Esophagus (tissue), 2 donors: Measurements from ENCODE around the gene RAB7A. TPM values are rescaled to one million over a fixed set of nuclear protein-coding genes. Genes with fewer than 3 reads are reported as not detected.

Experiments
- H3K27ac ChIP-seq, 2 donors: one replicate each; pipeline ENCODE4 v1.5.1; 2013; ENCODE audit warnings: low read depth in 2 of 2, mild to moderate bottlenecking in 2 of 2, inconsistent platforms in 1 of 2, low read length in 1 of 2, moderate library complexity in 1 of 2
- H3K27me3 ChIP-seq, 2 donors: one replicate each; pipeline ENCODE4 v1.6.1; 2013; ENCODE audit warnings: low read length in 2 of 2, control low read depth in 1 of 2, mild to moderate bottlenecking in 1 of 2; ENCODE audit not compliant: insufficient read depth in 2 of 2, control insufficient read depth in 1 of 2
- H3K36me3 ChIP-seq, 2 donors: one replicate each; pipeline ENCODE4 v1.6.1; 2013; ENCODE audit warnings: low read length in 1 of 2; ENCODE audit not compliant: control insufficient read depth in 2 of 2, insufficient read depth in 2 of 2
- H3K4me1 ChIP-seq, 2 donors: one replicate each; pipeline ENCODE4 v1.6.1; 2013; ENCODE audit warnings: low read length in 1 of 2; ENCODE audit not compliant: control insufficient read depth in 2 of 2, insufficient read depth in 2 of 2
- H3K4me3 ChIP-seq, 2 donors: one replicate each; pipeline ENCODE4 v1.5.1; 2013; ENCODE audit warnings: low read length in 2 of 2, mild to moderate bottlenecking in 2 of 2, low read depth in 1 of 2, moderate library complexity in 1 of 2
- H3K9me3 ChIP-seq, 2 donors: one replicate each; pipeline ENCODE4 v1.6.1; 2013; ENCODE audit warnings: mild to moderate bottlenecking in 2 of 2, low read depth in 1 of 2, low read length in 1 of 2, moderate library complexity in 1 of 2; ENCODE audit not compliant: control insufficient read depth in 2 of 2, insufficient read depth in 1 of 2
- WGBS, 2 donors: extraction: QIAGEN DNeasy Blood & Tissue Kit; methylation state at CpG; one replicate each; pipeline ENCODE4 v1.1.7; 2013; 5-methylcytosine and 5-hydroxymethylcytosine counted together
- polyA plus RNA-seq, 2 donors: library from polyadenylated mRNA; stranded (reverse); fragments of 200-250 nt; gene quantifications; one replicate each; pipeline ENCODE4 v1.2.3, GENCODE V29; 2013
- donor health status: healthy with polysubstance abuse.
- donor health status: Bipolar disorder and iron deficiency.

RAB7A gene
- polyA plus RNA-seq, 2 donors = 132 to 137 TPM

DNA sequence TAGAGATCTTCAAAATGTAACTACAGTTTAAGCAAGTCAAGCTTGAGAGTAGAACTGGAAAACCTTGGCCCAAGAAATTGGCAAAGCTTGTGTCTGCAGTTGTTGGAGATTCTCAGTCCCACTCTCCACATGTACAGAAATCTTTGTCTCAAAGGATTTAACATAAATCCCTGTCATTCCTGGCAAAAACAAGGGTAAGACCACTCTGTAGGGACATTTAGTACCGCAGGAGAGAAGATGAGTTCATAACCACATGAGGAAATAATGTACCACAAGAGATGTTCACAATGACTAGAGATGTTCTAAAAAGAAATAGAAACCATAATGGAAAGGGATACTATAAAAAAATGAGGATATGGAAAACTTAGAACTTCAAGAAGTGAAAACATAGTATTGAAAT lies 73.7 kb downstream of the RAB7A start:
- Histone ChIP-seq H3K36me3 (peaks cover 8 to 12% of the 10 kb centered on the region in 2 donors), H3K27ac (no peak overlapping the region), H3K4me1 (no peaks in the 10 kb centered on the region), H3K9me3 (no peaks in the 10 kb centered on the region), H3K4me3 (no peak overlapping the region), H3K27me3 (no peaks in the 10 kb centered on the region)
- 86 to 89% methylated on average over 1 of the region's 1 CpG for WGBS, 2 donors

DNA sequence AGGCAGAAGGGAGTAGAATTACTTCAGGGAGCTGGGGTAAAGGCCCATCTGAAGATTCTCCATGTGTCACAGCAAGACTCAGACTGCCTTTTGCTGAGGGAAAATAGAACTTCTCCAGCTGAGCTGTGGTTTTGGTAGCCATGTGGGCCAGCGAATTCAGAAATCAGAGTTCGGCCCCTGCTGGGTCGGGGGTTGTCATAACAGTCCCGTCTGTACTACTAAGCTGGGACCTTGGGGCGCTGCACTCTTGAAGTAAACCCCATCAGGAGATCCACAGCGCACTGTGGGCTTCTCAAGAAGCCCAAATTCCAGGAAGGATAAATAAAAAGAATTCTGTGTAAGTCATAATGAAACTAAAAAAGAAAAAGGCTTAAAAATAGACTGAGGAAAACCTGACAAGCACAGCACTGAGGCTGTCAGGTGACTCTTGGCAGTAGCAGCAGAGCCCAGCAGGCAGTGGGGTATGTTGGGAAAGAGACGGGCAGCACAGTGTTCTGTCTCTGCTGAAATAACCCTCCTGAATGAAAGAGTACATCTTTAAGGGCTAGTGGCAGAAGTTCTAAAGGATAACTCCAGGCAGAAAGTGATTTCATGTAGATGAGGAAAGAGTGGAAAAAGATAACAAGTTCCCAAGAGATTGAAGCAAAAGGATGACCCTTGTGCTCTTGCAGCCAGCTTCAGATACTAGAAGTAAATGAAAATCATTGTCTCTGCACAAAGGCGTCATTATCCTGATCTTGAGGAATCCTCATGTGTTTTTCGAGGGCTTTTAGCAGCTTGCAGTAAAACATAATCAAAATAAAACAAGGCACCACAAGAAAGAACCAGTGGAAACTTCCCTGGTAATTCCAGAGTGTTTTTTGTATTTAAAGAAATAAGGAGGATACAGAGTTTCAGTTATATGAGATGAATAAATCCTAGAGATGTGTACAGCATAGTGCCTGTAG lies 74.5 kb downstream of the RAB7A start:
- Histone ChIP-seq H3K4me3 (no peak overlapping the region), H3K4me1 (no peaks in the 10 kb centered on the region), H3K27me3 (no peaks in the 10 kb centered on the region), H3K36me3 (peaks cover 8 to 12% of the 10 kb centered on the region in 2 donors), H3K9me3 (no peaks in the 10 kb centered on the region), H3K27ac (peak overlapping the region in 1 of 2 donors; percentile 34)
- WGBS, 2 donors = 82 to 88% methylated on average over 9 of the region's 9 CpGs

DNA sequence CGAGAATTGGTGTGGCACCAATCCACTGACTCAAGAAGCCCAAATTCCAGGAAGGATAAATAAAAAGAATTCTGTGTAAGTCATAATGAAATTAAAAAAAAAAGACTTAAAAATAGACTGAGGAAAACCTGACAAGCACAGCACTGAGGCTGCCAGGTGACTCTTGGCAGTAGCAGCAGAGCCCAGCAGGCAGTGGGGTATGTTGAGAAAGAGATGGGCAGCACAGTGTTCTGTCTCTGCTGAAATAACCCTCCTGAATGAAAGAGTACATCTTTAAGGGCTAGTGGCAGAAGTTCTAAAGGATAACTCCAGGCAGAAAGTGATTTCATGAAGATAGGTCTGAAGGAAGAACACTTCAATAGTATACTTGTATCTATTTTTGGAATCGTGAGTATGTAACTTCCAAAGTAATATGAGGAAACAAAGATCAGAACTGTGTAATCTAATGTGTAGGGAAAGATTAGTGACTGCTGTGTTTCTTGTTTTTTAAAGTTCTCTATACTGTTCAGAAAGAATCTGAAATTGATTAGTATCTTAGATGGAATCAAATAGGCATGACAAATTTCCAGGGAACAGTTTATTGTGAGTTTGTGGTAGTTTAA lies 75.9 kb downstream of the RAB7A start:
- H3K9me3 ChIP-seq = no peaks in the 10 kb centered on the region
- no peak overlapping the region for H3K27ac ChIP-seq
- peaks cover 10 to 16% of the 10 kb centered on the region in 2 donors for H3K36me3 ChIP-seq
- no peaks in the 10 kb centered on the region for H3K4me1 ChIP-seq
- 61 to 69% methylated on average over 2 of the region's 2 CpGs for WGBS, 2 donors
- no peak overlapping the region for H3K4me3 ChIP-seq
- H3K27me3 ChIP-seq = no peaks in the 10 kb centered on the region

DNA sequence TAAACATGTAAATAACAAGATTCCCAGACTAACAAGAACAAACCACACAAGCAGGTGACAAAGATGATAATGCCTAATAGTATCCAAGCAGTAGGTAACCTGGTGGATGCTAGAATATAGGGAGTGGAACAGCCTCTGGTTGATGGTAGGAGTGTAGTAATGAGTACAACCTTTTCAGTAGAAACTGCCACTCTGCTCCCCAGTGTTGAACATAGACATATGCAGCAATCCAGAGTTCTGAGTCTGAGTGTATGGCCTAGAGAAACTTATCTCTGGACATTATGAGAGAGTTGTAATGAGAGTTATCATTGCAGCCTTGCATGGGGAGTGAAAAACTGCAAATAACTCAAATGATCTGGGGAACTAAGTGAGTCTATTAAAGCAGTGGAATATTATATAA lies 77.3 kb downstream of the RAB7A start:
- Histone ChIP-seq H3K4me1 (peaks cover 0 to 3% of the 10 kb centered on the region in 2 donors), H3K36me3 (peaks cover 14 to 17% of the 10 kb centered on the region in 2 donors), H3K27ac (no peak overlapping the region), H3K9me3 (no peaks in the 10 kb centered on the region), H3K4me3 (no peak overlapping the region), H3K27me3 (no peaks in the 10 kb centered on the region)

DNA sequence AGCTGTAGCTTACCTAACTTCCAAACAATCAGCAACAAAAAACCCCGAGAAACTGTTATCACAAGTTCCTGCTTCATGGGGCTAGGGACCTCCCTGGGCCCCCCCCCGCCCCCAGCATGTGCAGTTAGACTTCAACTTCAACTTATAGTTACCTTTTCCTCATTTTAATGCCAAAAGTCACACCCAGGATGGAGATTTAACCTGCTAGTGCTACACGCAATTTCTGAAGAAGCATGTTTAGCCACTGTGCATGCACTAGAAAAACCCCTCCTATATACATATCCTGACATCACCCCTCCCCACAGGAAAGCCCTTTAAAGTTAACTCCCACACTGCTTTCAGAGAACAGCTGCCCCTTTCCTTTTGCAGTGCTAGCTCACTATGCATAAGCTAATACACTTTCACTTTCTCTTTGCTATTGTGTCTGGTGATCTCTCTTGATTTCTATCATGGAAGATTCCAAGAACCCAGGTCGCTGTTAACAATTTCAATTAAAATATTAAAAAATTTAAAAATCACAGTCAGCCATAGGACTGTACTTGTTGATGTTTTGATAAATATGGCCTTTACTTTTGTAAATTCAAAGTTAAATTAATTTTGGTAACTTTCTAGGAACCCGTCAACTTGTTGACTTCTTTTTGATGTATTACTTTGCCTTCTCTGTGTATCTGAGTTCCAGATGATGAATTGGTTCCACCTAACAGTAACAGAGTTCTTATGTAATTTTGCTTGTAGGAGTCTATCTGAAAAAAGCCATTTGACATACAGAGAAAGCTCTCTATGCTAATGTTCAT lies 78.2 kb downstream of the RAB7A start:
- H3K9me3 ChIP-seq = no peaks in the 10 kb centered on the region
- H3K4me1 ChIP-seq = peaks cover 0 to 3% of the 10 kb centered on the region in 2 donors
- no peak overlapping the region for H3K4me3 ChIP-seq
- peaks cover 15 to 22% of the 10 kb centered on the region in 2 donors for H3K36me3 ChIP-seq
- no peaks in the 10 kb centered on the region for H3K27me3 ChIP-seq
- peak overlapping the region; percentile 29 to 40 for H3K27ac ChIP-seq
- 40 to 43% methylated on average over 5 of the region's 5 CpGs for WGBS, 2 donors

DNA sequence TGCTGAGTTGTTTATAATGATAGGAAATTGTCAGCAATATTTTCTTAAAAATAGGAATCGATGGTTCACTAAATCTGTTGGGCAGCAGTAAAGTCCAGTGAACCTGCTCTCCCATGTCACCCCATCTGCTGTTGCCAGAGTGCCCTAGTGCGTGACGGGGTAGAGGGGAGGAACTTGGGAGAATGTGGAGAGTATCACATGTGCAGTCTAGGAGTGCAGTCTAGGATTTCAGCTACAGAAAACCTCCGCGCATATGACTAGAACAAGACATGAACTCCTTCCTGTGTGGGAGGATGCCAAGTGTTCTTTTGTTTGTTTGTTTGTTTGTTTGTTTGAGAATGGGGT lies 78.8 kb downstream of the RAB7A start:
- H3K27me3 ChIP-seq = no peaks in the 10 kb centered on the region
- no peak overlapping the region for H3K27ac ChIP-seq
- H3K4me3 ChIP-seq = no peak overlapping the region
- 77 to 82% methylated on average over 5 of the region's 5 CpGs for WGBS, 2 donors
- H3K9me3 ChIP-seq = no peaks in the 10 kb centered on the region
- H3K4me1 ChIP-seq = peaks cover 0 to 3% of the 10 kb centered on the region in 2 donors
- peaks cover 14 to 20% of the 10 kb centered on the region in 2 donors for H3K36me3 ChIP-seq

DNA sequence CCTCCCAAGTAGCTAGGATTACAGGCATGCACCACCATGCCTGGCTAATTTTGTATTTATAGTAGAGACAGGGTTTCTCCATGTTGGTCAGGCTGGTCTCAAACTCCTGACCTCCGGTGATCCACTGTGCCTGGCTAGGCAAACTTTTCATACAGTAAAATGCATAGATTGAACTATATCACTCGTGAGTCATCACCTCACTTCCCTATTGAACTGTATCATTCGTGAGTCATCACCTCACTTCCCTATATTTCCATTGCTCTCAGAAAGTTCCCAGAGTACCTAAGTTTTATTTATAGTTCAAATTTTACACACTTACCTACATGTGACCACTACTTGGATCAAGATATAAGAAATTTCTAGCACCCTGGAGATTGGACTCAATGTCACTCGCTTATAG lies 79.8 kb downstream of the RAB7A start:
- H3K36me3 ChIP-seq = peaks cover 16 to 17% of the 10 kb centered on the region in 2 donors
- no peaks in the 10 kb centered on the region for H3K27me3 ChIP-seq
- no peak overlapping the region for H3K4me3 ChIP-seq
- peaks cover 0 to 3% of the 10 kb centered on the region in 2 donors for H3K4me1 ChIP-seq
- H3K27ac ChIP-seq = peak overlapping the region in 1 of 2 donors; percentile 59
- 64 to 68% methylated on average over 4 of the region's 4 CpGs for WGBS, 2 donors
- H3K9me3 ChIP-seq = no peaks in the 10 kb centered on the region

DNA sequence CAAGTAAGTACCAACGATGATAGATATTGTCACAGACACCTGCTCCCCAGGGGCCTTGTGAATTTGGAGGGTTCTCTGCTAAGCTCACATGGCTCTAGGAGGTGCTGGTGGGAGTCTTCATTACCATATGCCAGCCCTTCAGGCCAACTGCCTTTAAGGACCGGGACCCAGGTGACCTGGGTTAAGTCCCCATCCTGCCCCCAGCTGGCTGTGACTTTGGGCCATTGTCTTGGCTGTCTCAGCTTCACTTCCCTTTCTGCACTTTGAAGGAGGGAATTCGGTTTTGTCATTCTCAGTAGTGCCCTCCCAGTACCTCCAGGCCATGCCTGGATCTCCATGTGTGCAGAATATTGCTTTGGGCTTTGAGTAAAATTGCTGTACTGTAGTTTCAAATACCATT lies 80.6 kb downstream of the RAB7A start:
- peak overlapping the region in 1 of 2 donors; percentile 3 for H3K27ac ChIP-seq
- no peak overlapping the region for H3K4me3 ChIP-seq
- peaks cover 0 to 3% of the 10 kb centered on the region in 2 donors for H3K4me1 ChIP-seq
- no peaks in the 10 kb centered on the region for H3K9me3 ChIP-seq
- peaks cover 16 to 17% of the 10 kb centered on the region in 2 donors for H3K36me3 ChIP-seq
- no peaks in the 10 kb centered on the region for H3K27me3 ChIP-seq
- WGBS, 2 donors = 75 to 76% methylated on average over 3 of the region's 3 CpGs

DNA sequence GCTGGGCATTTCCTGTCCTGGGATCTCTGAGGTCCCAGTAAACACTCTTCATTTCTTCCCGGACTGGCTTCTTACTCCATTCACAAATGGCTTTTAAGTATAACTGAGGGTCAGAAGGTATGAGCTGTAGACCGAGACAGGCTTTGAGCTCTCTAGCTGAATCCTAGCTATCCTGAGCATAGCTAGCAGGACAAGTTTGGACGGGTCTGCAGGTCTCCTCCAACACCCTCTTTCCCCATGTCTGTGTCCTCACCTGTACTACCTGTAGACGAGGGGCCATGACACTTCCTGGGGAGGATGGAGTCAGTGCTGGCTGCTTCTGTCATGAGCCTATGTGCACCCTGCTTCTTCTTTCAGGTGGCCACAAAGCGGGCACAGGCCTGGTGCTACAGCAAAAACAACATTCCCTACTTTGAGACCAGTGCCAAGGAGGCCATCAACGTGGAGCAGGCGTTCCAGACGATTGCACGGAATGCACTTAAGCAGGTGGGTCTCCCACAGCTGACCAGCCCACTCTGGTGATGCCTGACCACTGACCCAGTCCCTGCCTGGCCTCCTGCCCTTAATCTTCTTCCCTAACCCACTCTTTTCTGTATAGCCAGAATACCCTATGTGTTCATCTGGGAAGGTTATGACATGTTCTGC lies 81.3 kb downstream of the RAB7A start:
- peaks cover 0 to 3% of the 10 kb centered on the region in 2 donors for H3K4me1 ChIP-seq
- no peaks in the 10 kb centered on the region for H3K27me3 ChIP-seq
- peaks cover 16 to 17% of the 10 kb centered on the region in 2 donors for H3K36me3 ChIP-seq
- no peak overlapping the region for H3K4me3 ChIP-seq
- H3K27ac ChIP-seq = peak overlapping the region in 1 of 2 donors; percentile 36
- no peaks in the 10 kb centered on the region for H3K9me3 ChIP-seq
- 85 to 89% methylated on average over 9 of the region's 9 CpGs for WGBS, 2 donors
